Uterus (tissue), 4 donors: Measurements from ENCODE around the gene TECPR1. TPM values are rescaled to one million over a fixed set of nuclear protein-coding genes. Genes with fewer than 3 reads are reported as not detected.

Experiments
- DNase-seq, 2 donors: peaks; one replicate each; pipeline ENCODE4 v3.0.0-alpha.2; 2019 to 2020
- H3K27ac ChIP-seq, 2 donors: fragments of 200-600 bp; sonication (generic); 1 replicate in 1 of 2; 2 replicates in 1 of 2; pipeline ENCODE4 v1.5.1; 2016 to 2018
- H3K27me3 ChIP-seq, 2 donors: fragments of 200-600 bp; sonication (generic); one replicate each; pipeline ENCODE4 v1.5.1; 2018 to 2019; ENCODE audit warnings: control low read depth in 1 of 2
- H3K36me3 ChIP-seq, 2 donors: fragments of 200-600 bp; sonication (generic); one replicate each; pipeline ENCODE4 v1.5.1; 2019; ENCODE audit warnings: control low read depth in 1 of 2
- H3K4me1 ChIP-seq, 2 donors: fragments of 200-600 bp; sonication (generic); one replicate each; pipeline ENCODE4 v1.5.1; 2018 to 2019; ENCODE audit warnings: control low read depth in 1 of 2
- H3K4me3 ChIP-seq, 2 donors: fragments of 200-600 bp; sonication (generic); 1 replicate in 1 of 2; 2 replicates in 1 of 2; pipeline ENCODE4 v1.5.1; 2018 to 2019; ENCODE audit warnings: mild to moderate bottlenecking in 1 of 2
- H3K9me3 ChIP-seq, 2 donors: fragments of 200-600 bp; sonication (generic); one replicate each; pipeline ENCODE4 v1.5.1; 2019; ENCODE audit warnings: control low read depth in 1 of 2
- POLR2A ChIP-seq, 2 donors: fragments of 450-650 bp; IDR thresholded peaks; one replicate each; pipeline ENCODE4 v1.6.1; 2016; ENCODE audit warnings: antibody characterized with exemption in 2 of 2, mild to moderate bottlenecking in 1 of 2, moderate library complexity in 1 of 2
- intact Hi-C: fragments of 100-400 bp; cut with DNase I; formaldehyde crosslinking; loops from one replicate; pipeline ENCODE4 v1.15.1; 2023; ENCODE audit warnings: low total_unique reads
- total RNA-seq, 4 donors: library from RNA; depleted of rRNA in 3 of 4; stranded (reverse); fragments of >200 nt in 3 of 4; gene quantifications; one replicate each; pipeline versions ENCODE4 v1.1.0 to v1.2.4, GENCODE V29; 2014 to 2023
- TF ChIP-seq, protein P1 (sequence below), 4 experiments: fragments of 200-600 bp in 2 of 4; fragments of 450-650 bp in 2 of 4; sonication (generic) in 2 of 4; IDR thresholded peaks; one replicate each; pipeline ENCODE4 v1.5.1; 2016 to 2019; ENCODE audit warnings: antibody characterized with exemption in 4 of 4, mild to moderate bottlenecking in 2 of 4, moderate library complexity in 1 of 4
- donor health status: DM: yes; HTN: yes; CAD: no.

TECPR1 gene
- total RNA-seq, 4 donors from 2014 or later, result 3.1 to 52.6 (median 16.7) TPM

DNA sequence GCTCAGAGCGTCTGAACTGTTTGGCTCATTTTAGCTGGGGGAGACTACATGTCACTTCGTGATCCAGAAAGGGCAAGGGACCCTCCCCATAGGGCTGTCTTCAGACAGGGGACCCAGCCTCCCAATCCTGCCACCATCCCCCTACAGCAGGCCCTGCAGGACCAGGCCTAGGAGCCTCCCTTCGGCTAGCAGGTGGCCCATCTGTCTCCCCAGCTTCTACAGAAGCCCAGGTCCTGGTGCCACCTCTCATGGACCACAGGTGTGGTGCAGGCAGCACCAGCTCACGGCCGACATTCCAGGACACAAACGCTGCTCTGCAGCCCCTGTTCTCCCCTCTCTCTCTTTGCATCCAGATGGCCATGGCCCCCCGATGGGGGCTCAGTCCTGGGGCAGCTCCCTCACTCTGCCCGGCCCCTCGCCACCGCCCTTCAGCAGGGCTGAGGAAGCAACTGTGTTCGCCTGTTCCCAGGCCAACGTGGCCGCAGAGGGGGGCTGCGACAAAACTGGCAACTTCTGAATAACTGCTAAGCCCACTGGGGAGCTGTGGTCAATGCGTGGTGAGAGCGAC, 10.3 kb downstream of the TECPR1 start:
- TF ChIP-seq, protein P1, sequence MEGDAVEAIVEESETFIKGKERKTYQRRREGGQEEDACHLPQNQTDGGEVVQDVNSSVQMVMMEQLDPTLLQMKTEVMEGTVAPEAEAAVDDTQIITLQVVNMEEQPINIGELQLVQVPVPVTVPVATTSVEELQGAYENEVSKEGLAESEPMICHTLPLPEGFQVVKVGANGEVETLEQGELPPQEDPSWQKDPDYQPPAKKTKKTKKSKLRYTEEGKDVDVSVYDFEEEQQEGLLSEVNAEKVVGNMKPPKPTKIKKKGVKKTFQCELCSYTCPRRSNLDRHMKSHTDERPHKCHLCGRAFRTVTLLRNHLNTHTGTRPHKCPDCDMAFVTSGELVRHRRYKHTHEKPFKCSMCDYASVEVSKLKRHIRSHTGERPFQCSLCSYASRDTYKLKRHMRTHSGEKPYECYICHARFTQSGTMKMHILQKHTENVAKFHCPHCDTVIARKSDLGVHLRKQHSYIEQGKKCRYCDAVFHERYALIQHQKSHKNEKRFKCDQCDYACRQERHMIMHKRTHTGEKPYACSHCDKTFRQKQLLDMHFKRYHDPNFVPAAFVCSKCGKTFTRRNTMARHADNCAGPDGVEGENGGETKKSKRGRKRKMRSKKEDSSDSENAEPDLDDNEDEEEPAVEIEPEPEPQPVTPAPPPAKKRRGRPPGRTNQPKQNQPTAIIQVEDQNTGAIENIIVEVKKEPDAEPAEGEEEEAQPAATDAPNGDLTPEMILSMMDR (IDR thresholded peaks at IDR 0.05), result no peak
- no peak for DNase-seq
- H3K27me3 ChIP-seq, result no peaks in the 10 kb centered on the region
- H3K4me3 ChIP-seq, result no peak overlapping the region
- no peaks in the 10 kb centered on the region for H3K9me3 ChIP-seq
- intact Hi-C loops, result no loop called here
- H3K36me3 ChIP-seq, result no peaks in the 10 kb centered on the region
- H3K4me1 ChIP-seq, result no peaks in the 10 kb centered on the region
- H3K27ac ChIP-seq, result no peak overlapping the region

DNA sequence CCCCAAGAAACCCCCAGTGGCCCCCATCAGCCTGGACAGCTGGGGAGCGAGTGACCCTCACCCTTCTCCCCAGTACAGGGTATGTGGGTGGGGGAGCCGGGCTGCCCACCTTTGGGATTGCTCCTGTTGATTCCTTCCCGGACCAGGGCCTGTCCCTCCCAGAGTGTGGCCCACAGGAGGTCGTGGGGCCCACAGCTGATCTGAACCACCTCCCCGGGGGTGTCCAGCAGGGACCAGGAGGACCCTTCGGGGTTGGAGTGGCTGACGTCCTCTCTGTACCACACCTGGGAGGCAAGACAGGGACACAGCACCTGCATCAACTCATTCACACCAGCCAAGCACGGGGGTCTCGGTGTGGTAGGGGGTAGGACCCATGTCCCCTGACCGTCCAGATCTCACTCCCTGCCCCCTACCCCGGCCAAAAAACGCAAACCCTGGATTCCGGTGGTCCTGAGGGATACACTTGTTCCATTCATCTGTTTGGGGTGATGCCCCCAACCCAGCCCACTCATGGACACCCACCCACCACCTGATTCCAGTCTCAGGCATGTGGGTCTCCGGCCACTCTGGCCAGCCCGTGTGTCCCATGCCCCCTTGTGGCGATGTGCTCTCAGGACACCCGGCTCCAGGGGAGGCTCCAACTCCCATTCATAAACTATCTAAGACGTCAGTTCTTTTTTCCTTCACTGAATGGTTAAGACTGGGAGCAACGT, 10.9 kb downstream of the TECPR1 start:
- Histone ChIP-seq H3K9me3 (no peaks in the 10 kb centered on the region), H3K27me3 (no peaks in the 10 kb centered on the region), H3K27ac (no peak overlapping the region), H3K4me1 (no peaks in the 10 kb centered on the region), H3K4me3 (no peak overlapping the region), H3K36me3 (no peaks in the 10 kb centered on the region)
- no peak for DNase-seq
- TF ChIP-seq, protein P1 (IDR thresholded peaks at IDR 0.05), result peak in 1 of 4 experiments; percentile 30
- TF ChIP-seq POLR2A (IDR thresholded peaks at IDR 0.05), result no peak
- intact Hi-C loops, result no loop called here

DNA sequence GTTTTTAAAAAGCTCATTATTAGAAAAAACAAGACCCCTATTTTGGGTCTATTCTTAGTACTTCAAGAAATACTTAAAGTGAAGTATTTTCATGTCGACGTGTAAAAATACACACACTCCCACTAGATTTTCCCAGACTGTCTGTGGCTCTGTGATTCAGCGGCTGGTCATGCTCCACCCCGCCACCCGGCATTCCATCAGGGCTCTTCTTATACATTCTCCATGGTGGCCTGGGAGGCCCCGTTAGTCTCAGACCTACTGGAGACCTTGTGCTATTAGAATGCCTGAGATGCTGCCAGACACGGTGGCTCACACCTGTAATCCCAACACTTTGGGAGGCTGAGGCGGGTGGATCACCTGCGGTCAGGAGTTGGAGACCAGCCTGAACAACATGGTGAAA, 13.1 kb downstream of the TECPR1 start:
- intact Hi-C loops, result no loop called here
- Histone ChIP-seq H3K4me1 (no peaks in the 10 kb centered on the region), H3K27me3 (no peaks in the 10 kb centered on the region), H3K4me3 (no peak overlapping the region), H3K27ac (no peak overlapping the region), H3K9me3 (no peaks in the 10 kb centered on the region), H3K36me3 (no peaks in the 10 kb centered on the region)
- TF ChIP-seq, protein P1 (IDR thresholded peaks at IDR 0.05), result no peak
- no peak for TF ChIP-seq POLR2A (IDR thresholded peaks at IDR 0.05)
- DNase-seq, result no peak

DNA sequence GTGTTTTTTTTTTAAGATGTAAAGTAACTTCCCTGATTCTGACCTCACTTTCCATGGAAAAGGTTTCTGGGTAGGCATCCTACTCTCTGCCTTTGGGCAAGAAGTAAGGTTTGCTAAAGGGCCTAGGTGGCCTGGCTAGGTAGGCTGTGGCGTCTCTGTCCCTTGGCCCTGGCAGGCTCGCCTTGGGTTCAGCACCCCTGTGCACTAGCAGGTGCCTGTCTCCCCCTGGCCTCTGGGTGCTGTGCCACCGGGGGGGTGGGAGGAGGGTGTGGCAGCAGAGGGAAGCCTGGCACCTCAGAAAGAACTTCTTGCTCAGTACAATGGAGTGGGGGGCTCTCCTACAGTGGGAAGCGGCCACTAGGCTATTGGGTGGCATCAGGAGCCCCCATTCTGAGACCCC, 14.0 kb downstream of the TECPR1 start:
- intact Hi-C loops, result no loop called here
- Histone ChIP-seq H3K27ac (no peak overlapping the region), H3K4me1 (no peaks in the 10 kb centered on the region), H3K4me3 (no peak overlapping the region), H3K36me3 (no peaks in the 10 kb centered on the region), H3K27me3 (no peaks in the 10 kb centered on the region), H3K9me3 (no peaks in the 10 kb centered on the region)
- DNase-seq, result no peak
- TF ChIP-seq, protein P1 (IDR thresholded peaks at IDR 0.05), result no peak
- no peak for TF ChIP-seq POLR2A (IDR thresholded peaks at IDR 0.05)

DNA sequence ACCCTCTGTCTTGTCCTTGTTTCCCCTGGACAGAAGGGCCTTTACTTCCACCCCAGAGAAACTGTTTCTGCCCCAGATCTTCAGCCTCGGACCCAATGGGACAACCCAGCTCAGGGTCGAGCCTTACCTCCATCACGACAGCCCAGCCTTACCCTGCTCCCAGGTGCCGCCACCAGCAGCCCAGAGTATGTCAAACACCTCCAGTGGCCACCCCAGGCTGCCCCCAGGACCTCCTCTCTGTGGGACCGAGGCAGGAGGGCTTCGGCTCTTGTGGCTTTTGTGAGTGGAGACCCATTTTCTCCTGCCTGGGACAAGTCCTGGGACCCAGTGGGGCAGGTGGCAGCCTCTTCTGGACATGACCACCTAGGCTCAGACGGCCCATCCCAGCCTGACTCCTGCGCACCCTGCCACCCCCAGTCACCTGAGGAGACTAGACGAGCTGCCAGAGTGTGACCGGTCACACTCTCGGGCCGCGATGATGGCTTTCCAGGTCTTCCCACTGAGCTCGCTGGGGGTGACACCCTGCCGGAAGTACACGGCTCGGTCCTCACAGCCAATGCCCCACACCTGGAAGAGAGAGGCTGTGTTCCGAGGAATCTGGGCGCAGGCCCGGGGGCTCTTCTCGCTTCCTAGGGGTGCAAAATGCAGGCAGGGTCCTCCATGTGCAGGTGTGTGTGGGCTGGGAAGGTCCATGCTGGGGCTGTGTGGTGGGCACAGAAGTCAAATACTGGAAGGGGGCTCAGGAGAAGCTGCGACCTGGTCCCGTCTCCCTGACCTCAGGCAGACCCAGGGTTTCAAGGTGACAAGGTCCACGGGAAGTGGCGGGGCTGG, 15.5 kb downstream of the TECPR1 start:
- Histone ChIP-seq H3K4me3 (no peak overlapping the region), H3K27me3 (no peaks in the 10 kb centered on the region), H3K9me3 (no peaks in the 10 kb centered on the region), H3K27ac (no peak overlapping the region), H3K36me3 (no peaks in the 10 kb centered on the region), H3K4me1 (no peaks in the 10 kb centered on the region)
- TF ChIP-seq POLR2A (IDR thresholded peaks at IDR 0.05), result no peak
- DNase-seq, result no peak
- intact Hi-C loops, result no loop called here
